Daoy (cell line): Measurements from ENCODE around the gene IFT122. TPM values are rescaled to one million over a fixed set of nuclear protein-coding genes. Genes with fewer than 3 reads are reported as not detected.

ENCODE experiments used
- DNase-seq: peaks from one replicate; pipeline ENCODE4 v3.0.0-alpha.2; 2015; ENCODE audit warnings: low read depth
- total RNA-seq: library from RNA; depleted of rRNA; stranded (reverse); fragments of >200 nt; shearing (Covaris generic); gene quantifications from 2 replicates; pipeline ENCODE4 v1.2.3, GENCODE V29; 2014; rRNA removed

Gene IFT122
- total RNA-seq, 1 experiment from 2014 or later, result 11.1 TPM

GRCh38 chr3:129557548-129557894 lies 117.5 kb downstream of the IFT122 start:
- no peak for DNase-seq

GRCh38 chr3:129558081-129558771 lies 118.2 kb downstream of the IFT122 start:
- peak; percentile 36 for DNase-seq

GRCh38 chr3:129558772-129559564 lies 118.9 kb downstream of the IFT122 start:
- peak; percentile 67 for DNase-seq

GRCh38 chr3:129559565-129560079 lies 119.6 kb downstream of the IFT122 start:
- no peak for DNase-seq

- DNase-seq, result peak; percentile 47
These were observed 120.3 kb downstream of the IFT122 start for GRCh38 chr3:129560269-129560787.

- peak; percentile 80 for DNase-seq
These were observed 121.0 kb downstream of the IFT122 start for GRCh38 chr3:129560911-129561594.

- DNase-seq, result no peak
These were observed 121.7 kb downstream of the IFT122 start for GRCh38 chr3:129561619-129562248.

GRCh38 chr3:129562803-129563202 lies 122.8 kb downstream of the IFT122 start:
- no peak for DNase-seq

- DNase-seq, result no peak
These were observed 123.3 kb downstream of the IFT122 start for GRCh38 chr3:129563332-129563731.

GRCh38 chr3:129563850-129564535 lies 124.0 kb downstream of the IFT122 start:
- DNase-seq, result no peak

- no peak for DNase-seq
These were observed 125.1 kb downstream of the IFT122 start for GRCh38 chr3:129564981-129565644.

- no peak for DNase-seq
These were observed 125.9 kb downstream of the IFT122 start for GRCh38 chr3:129565902-129566301.

- no peak for DNase-seq
These were observed 127.2 kb downstream of the IFT122 start for GRCh38 chr3:129567176-129567705.

- no peak for DNase-seq
These were observed 127.9 kb downstream of the IFT122 start for GRCh38 chr3:129567939-129568338.

- no peak for DNase-seq
These were observed 129.8 kb downstream of the IFT122 start for GRCh38 chr3:129569856-129570255.

Other genes with a start within 250 kb of the IFT122 start
- 215 and 218 TPM in 2 replicates for gene COPG1, start 190.6 kb upstream of the IFT122 start, total RNA-seq
- 30.0 and 35.8 TPM in 2 replicates for gene HMCES, start 161.4 kb upstream of the IFT122 start, total RNA-seq
- gene EFCAB12, start 11.6 kb upstream of the IFT122 start, total RNA-seq, result not detected in 2 replicates
- 25.7 and 34.3 TPM in 2 replicates for gene MBD4, start 276 bp upstream of the IFT122 start, total RNA-seq
- not detected in 2 replicates for gene RHO, start 88.4 kb downstream of the IFT122 start, total RNA-seq
- not detected in 2 replicates for gene H1-8, start 103.0 kb downstream of the IFT122 start, total RNA-seq
- gene PLXND1, start 166.5 kb downstream of the IFT122 start, total RNA-seq, result 9.1 and 12.1 TPM in 2 replicates